Colon (tissue), 2 donors: Measurements from ENCODE around the gene VEPH1.
"Not testable (repeated sequence)": the region's sequence is repeated elsewhere in the genome, so short reads cannot be mapped to it uniquely, and the experiment has no call there.

Experiments
- FAIRE-seq: peaks from 2 replicates; lab custom pipeline; 2012; peaks lifted over from hg19 to GRCh38; lab: Jason Lieb, UNC
- donor health status: control.
- donor health status: control.

Gene VEPH1

DNA sequence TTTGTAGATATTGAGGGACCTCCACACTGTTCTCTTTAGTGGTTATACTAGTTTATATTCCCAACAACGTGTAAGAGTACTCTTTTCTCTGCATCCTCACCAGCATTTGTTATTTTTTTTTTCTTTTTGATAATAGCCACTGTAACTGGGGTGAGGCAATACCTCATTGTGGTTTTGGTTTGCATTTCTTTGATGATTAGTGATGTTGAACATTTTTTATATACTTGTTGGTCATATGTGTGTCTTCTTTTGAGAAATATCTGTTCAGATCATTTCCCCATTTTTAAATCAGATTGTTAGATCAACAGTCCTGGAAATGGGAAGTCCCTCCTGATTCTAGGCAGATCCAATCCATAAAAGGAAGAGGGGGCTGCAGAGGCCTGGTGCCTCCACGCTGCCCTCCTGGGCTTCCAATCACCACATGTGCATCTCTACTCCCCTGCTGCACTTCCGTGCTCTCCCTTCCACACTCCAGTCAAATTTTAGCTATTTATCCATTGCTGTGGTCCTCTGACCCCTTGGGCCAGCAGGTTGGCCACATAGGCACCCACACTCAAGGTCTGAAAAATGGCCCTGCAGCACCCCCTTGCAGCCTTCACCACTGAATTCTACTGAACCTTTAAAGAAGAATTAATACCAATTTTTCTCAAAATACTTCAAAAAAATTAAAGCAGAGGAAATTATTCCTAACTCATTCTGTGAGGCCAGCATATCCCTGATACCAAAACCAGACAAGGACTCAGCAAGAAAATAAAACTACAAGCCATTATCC is 154.7 kb downstream of the VEPH1 start:
- not testable (repeated sequence) for FAIRE-seq

DNA sequence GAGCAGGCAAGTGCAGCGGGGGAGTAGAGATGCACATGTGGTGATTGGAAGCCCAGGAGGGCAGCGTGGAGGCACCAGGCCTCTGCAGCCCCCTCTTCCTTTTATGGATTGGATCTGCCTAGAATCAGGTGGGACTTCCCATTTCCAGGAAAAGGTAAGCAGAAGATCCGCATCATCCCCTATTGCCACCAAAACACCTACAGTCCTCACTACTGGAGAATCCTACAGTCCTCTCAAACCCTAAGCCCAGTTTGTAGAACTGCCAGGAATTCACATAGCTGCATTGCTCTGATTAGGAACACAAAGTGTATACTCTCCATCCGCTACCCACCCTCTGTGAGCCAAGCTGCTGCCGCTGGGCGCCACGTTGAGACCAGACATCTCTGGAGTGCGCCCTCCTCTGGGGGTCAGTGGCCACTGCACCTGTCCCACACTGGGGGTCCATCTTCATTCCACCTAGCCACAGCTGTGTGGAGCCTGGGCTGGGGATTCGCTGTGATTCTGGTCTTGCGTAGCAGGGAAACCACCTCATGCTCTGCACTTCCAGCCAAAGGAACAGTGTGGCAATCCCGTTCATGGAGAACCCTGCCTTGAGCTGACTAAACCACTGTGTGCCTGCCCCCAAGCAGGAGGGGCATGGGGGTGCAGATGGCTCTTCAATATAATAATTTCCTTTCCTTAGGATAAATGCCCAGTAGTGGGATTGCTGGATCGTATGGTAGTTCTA is 155.5 kb downstream of the VEPH1 start:
- no peak for FAIRE-seq

DNA sequence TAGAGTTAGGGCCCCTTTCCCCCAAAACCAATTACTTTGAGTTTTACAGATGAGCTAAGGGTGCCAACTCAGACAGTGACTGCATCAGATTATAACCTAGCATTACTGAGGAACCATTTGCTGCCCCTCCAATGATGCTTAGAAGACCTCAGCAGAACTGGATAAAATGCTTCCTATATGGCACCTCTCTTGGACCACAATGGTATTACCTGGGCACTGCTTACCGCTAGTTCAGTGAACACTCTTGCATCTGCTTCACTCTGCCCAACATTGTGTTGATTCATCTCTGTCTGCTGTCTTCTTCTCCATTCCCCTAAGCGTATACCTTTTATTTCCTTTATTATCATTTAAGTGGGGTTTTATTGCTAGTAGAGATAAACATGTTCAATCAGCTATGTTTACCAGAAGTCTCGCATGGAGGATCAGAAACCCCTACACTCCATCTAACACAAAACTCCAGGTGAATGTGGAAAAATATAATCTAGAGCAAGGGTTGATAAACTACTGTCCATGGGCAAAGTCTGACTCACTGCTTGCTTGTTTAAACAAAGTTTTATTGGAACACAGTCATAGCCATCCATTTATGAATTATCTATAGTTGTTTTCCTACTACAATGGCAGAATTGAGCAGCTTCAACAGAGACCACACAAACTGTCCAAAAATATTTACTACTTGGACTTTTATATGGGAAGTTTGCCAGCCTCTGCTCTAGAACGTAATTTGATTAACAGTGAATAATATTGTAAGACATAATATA is 166.8 kb downstream of the VEPH1 start:
- no peak for FAIRE-seq

GRCh38 chr3:157335233-157336076 is 167.8 kb downstream of the VEPH1 start:
- no peak for FAIRE-seq

DNA sequence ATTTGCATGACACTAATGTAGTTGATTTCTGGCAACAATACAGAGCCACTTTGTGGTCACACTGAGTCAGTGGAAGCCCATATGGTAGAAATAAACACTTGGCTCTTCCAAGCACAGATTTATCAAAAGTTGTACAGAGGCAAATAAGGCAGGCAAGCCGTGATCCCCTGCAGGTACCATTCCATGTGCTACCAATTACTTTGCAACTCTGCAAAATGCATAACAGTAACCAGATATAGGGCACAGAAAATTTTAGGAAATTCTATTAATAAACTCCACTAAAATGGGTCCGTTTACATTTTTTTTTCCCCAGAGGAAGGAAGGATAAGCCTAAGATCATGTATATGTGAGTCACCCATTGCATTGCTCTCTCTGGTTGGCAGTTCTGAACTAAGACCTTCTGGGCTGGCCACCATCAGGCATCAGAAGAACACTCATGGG is 169.6 kb downstream of the VEPH1 start:
- FAIRE-seq, result no peak

- FAIRE-seq, result no peak
Measured at GRCh38 chr3:157330206-157330605, 173.0 kb downstream of the VEPH1 start.

- no peak for FAIRE-seq
Measured at GRCh38 chr3:157329551-157329950, 173.7 kb downstream of the VEPH1 start.

DNA sequence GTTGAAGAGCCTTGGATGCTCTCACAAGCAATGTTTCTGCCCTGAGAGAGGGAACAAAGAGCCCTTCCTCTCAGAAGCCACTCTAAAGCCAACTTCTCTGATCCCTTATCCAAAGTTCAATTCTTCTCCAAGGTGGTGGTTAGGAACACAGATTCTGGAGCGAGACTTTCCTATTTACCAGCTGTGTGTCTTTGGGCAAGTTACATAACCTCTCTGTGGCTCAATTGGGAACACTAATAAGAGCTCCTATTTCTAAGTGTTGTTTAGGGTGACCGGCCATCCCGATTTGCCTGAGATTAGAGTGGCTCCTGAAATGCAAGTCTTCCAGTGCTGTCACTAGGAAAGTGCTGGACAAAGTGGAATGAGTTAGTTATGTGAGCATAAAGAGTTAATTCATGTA is 175.4 kb downstream of the VEPH1 start:
- no peak for FAIRE-seq

DNA sequence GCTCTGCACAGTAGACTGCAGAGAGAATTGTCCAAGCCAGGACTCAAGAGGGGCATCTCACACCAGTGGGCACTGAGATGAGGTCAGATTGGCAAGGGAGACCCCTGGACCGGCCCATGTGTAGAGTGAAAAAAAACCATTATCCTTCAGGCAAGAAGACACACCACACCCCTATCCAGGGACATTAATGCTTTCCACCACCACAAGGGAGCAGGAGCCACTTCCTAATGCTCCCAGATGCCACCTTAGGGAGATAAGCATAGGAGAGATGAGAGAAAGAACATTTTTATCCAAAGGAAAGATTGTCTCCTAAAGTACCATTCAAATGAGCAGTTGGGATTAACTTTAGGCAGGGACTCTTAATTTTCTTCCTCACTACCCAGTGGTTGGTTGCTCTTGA is 176.2 kb downstream of the VEPH1 start:
- FAIRE-seq, result no peak

DNA sequence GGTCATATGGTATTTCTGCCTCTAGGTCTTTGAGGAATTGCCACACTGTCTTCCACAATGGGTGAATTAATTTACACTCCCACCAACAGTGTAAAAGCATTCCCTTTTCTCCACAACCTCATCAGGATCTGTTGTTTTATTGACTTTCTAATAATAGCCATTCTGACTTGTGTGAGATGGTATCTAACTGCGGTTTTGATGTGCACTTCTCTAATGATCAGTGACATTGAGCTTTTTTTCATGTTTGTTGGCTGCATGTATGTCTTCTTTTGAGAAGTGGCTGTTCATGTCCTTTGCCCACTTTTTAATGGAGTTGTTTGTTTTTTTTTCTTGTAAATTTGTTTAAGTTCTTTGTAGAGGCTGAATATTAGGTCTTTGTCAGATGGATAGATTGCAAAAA is 178.3 kb downstream of the VEPH1 start:
- FAIRE-seq, result not testable (repeated sequence)

DNA sequence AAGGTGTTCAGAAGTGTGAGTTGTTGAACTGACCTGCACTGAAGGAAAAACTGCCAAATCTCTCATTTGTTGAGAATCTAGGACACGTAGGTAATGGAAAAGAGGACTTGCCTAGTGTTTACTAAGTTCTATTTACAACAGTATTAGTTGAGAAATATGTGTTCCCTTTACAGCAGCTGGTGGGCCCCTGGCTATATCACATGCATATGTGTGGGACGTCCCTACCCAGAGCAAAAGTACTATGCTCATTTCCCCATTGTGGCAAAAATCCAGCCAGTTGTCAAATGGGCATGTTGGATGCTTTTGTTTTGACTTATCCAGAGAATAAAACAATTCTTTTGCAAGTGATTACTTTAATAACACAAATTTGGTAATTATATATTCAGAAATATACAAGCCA is 179.9 kb downstream of the VEPH1 start:
- FAIRE-seq, result no peak

GRCh38 chr3:157319672-157320071 is 183.5 kb downstream of the VEPH1 start:
- FAIRE-seq, result no peak

DNA sequence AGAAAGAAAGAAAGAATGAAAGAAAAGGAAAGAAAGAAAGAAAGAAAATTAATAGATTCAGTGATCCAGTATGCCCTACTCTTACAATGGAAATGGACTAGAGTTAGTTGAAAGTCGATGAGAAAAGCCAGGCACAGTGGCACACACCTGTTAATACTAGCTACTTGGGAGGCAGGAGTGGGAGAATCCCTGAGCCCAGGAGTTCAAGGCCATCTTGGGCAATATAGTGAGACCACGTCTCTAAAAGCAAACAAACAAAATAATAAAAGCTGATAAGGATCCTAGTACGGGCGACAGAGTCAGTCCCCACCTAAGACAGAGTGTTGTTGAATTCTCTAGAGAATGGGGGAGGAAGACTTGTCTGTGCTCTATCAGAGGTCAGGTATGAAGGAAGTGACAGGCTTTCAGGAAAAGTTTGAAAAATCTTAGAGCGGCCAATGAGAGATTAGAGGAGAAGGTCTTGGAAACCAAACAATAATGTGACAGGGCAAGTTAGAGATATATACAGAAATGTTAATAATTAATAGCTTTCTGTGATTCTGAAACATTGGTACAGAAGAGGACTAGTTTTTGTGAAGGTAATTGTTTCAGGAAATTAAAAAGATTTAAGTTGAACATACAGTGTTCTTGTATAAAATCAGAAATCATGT is 184.5 kb downstream of the VEPH1 start:
- no peak for FAIRE-seq

- no peak for FAIRE-seq
Measured at GRCh38 chr3:157317895-157318294, 185.3 kb downstream of the VEPH1 start.

DNA sequence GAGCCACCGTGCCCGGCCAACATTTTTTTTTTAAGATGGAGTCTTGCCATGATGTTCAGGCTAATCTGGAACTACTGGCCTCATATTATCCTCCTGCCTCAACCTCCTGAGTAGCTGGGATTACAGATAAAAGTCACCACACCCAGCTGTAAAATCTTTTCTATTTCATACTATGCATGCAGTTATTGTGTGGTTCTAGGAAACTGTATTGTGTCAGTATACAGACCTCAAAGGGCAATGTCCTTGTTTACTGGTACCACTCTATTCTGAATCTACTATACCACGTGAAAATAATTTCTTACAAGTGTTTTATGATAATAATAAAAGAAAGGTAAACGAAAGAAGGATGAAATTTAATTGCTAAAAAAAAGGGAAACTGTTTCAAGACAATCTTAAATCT is 190.0 kb downstream of the VEPH1 start:
- no peak for FAIRE-seq

GRCh38 chr3:157312376-157312745 is 190.9 kb downstream of the VEPH1 start:
- FAIRE-seq, result no peak

GRCh38 chr3:157311633-157312375 is 191.4 kb downstream of the VEPH1 start:
- no peak for FAIRE-seq

DNA sequence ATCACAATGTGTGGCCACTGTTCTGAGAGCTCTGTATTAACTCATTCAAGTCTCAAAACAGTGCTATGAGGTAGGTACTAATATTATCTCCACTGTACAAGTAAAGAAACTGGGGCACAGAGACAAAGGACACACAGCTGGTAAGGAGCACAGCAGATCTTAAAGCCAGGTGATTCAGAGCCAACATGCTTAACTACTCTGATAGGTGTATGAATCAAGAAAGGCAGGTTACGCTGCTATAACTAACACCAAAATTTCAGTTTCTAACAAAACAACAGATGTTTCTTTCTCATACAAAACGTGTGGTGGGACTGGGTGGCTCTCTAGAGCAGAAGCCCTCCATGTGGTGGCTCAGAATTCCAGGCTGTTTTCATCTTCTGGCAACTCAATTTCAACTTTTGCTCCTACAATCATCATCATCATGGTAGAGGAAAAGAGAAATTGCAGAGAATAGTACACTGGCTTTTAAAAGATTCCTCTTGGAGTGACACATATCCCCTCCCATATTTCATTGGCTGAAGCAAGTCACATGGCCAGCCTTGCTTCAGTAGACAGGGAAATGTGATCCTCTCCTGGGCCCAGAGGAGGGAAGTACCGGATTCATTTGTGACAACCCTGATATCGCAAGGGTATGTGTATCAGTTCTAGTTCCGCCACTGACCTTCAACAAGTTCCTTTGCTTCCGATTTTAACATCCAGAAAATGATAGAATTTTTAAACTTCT is 192.7 kb downstream of the VEPH1 start:
- no peak for FAIRE-seq

- no peak for FAIRE-seq
Measured at GRCh38 chr3:157306502-157306901, 196.7 kb downstream of the VEPH1 start.

DNA sequence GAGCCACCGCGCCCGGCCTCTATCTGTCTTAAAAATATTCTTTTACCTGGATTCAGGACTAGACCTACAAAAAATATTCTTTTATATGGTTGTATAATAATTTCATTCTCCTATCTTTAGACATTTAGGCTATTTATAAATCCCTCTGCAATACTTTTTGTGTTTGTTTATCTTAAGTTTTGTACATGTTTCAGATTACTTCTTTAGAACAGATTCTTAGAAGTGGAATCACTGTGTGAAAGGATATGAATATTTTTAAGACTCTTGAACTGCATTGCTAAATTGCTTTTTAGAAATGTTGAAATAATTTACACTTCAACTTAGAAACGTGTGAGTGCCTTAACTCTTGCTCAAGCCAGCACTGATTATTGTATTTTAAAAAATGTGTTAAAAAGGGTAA is 197.8 kb downstream of the VEPH1 start:
- FAIRE-seq, result no peak
